ENCODE measurements around the gene GPR17.

DNA sequence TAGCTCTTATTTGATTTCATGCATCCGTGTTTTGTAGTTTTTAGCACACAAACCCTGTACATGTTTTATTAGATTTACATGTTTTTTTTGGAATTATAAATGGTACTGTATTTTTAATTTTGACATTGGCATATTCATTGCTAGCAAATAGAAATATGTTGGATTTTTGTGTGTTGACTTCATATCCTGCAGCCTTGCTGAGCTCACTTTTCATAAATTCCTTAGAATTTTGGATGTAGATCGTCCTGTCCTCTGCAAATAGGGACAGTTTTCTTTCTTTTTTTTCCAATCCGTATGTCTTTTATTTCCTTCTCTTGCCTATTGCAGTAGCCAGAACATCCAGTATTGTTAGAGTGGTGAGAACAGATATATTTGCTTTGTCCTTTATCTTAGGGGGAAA, 46.7 kb upstream of the GPR17 start:
- TF ChIP-seq, protein P1, sequence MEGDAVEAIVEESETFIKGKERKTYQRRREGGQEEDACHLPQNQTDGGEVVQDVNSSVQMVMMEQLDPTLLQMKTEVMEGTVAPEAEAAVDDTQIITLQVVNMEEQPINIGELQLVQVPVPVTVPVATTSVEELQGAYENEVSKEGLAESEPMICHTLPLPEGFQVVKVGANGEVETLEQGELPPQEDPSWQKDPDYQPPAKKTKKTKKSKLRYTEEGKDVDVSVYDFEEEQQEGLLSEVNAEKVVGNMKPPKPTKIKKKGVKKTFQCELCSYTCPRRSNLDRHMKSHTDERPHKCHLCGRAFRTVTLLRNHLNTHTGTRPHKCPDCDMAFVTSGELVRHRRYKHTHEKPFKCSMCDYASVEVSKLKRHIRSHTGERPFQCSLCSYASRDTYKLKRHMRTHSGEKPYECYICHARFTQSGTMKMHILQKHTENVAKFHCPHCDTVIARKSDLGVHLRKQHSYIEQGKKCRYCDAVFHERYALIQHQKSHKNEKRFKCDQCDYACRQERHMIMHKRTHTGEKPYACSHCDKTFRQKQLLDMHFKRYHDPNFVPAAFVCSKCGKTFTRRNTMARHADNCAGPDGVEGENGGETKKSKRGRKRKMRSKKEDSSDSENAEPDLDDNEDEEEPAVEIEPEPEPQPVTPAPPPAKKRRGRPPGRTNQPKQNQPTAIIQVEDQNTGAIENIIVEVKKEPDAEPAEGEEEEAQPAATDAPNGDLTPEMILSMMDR (conservative IDR thresholded peaks at IDR 0.05 in 1 of 2, IDR thresholded peaks at IDR 0.05 in 1 of 2; ENCODE audit: extremely low read depth in 1 of 2, insufficient read depth in 1 of 2, low read depth in 1 of 2, low read length in 2 of 2): no peak
- TF ChIP-seq EZH2 (IDR thresholded peaks at IDR 0.05; ENCODE audit: borderline replicate concordance, low read length): no peak
